Endothelial cell of umbilical vein (primary cell): ENCODE results near the gene ZNF438.

Source experiments
- CTCF ChIP-seq, 2 donors: IDR thresholded peaks; 1 replicate in 1 of 2; 2 replicates in 1 of 2; pipeline ENCODE4 v1.5.1; 2011; ENCODE audit warnings: low read length in 2 of 2, mild to moderate bottlenecking in 2 of 2, moderate library complexity in 2 of 2, control low read depth in 1 of 2, inconsistent platforms in 1 of 2, low read depth in 1 of 2; ENCODE audit not compliant: insufficient read depth in 1 of 2; ENCODE audit errors: extremely low read depth in 1 of 2
- EZH2 ChIP-seq: IDR thresholded peaks from 2 replicates; pipeline ENCODE4 v1.6.1; 2012; ENCODE audit warnings: borderline replicate concordance, low read depth, mild to moderate bottlenecking, moderate library complexity, low read length, inconsistent platforms; ENCODE audit not compliant: severe bottlenecking
- MAX ChIP-seq: IDR thresholded peaks from 2 replicates; pipeline ENCODE4 v1.6.1; 2011; ENCODE audit not compliant: insufficient read depth, insufficient read length
- MYC ChIP-seq: IDR thresholded peaks from one replicate; pipeline ENCODE4 v1.6.1; 2011; ENCODE audit warnings: mild to moderate bottlenecking, low read depth, low read length
- POLR2A ChIP-seq: IDR thresholded peaks from 2 replicates; pipeline ENCODE4 v1.6.1; 2012; ENCODE audit warnings: low read depth, mild to moderate bottlenecking, control low read depth, low read length

- no peak for TF ChIP-seq CTCF (IDR thresholded peaks at IDR 0.05; ENCODE audit: extremely low read depth in 1 of 2, insufficient read depth in 1 of 2, low read depth in 1 of 2, low read length in 2 of 2)
- no peak for TF ChIP-seq MAX
- no peak for TF ChIP-seq EZH2
- TF ChIP-seq POLR2A = no peak
- no peak for TF ChIP-seq MYC
These were observed 43.8 kb upstream of the ZNF438 start for GRCh38 chr10:31075434-31075833.
